HG03159 (cell line): ENCODE measurements around the gene HSPG2.
"Not testable (repeated sequence)": the region's sequence is repeated elsewhere in the genome, so short reads cannot be mapped to it uniquely, and the experiment has no call there.

Source experiments
- ATAC-seq: cut with Tn5 transposase; IDR thresholded peaks from one replicate; pipeline ENCODE4 v1.9.1; 2021; ENCODE audit warnings: mild to moderate bottlenecking, moderate library complexity; ENCODE audit not compliant: unreplicated experiment

The HSPG2 gene

DNA sequence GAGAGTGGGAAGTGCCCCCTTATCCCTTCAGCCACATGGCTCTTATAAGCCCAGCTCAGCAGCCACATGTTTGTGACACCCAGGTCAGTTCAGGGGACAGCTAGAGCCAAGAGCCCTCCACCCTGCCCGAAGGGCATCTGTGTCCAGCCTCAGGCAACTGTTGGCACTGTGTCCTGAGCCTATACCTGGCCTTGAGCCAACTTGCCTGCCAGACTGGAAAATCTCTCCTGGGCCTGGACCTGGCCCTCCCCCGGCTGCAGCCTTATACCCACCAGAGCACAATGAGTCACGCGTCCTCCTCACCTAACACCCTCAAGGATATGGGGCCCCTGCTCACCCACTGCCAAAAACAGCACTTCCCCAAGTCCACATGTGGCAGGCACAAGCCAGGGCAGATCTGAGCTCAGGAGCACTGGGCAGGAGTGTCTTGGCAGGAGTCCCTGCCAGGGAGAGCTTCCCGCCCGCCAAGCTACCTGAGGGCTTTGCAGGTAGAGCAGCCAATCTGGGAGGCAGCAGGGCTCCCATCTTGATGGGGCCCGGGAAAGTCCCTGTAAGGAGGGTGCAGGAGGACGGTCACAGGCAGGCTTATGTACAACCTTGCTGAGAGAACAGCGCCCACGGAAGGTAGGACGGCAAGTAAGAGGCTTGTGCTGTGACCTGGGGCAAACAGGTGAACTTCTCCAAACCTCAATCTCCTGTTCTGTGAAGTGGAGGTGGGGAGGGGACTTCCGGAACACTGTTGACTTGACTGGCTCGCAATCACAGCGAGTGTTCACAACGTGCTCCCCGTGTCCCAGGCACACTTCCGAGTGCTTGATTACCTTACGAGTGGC, 19.8 kb upstream of the HSPG2 start:
- ATAC-seq: no peak

DNA sequence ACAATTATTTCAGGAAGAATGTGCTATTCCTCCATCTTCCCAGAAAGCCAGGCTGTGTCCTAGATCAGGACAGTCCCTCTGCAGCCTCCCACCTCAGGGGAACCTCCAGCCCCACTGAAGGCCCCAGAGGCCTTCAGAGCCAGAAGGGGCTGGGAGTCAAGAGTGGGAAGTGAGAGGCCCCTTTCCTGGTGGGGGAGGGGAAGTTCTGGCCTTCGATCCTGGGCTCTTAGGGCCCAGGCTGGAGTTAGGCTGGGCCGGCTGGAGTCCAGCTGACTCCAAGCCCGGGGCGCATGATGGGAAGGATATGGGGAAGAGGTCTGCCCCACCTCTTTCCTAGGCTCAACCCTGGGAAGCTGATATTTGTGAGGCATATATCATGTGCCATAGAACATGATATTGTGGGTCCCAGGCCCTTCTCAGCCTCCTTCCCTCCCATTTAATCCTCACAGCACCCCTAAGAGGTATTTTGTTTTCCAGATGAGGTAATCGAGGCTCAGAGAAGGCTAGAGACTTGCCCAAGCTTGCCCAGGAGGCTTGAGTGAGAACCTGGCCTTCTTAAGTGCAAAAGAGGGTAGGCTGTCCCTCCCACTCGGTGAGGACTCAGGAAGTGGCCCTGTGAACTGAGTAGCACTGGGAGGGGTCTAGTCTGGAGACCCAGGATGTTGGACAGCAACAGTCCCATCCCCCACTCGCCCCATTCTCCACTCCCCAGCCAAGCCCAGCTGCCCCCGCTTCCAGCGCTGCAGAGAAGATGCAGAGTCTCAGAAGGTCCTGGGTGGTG, 18.6 kb upstream of the HSPG2 start:
- no peak for ATAC-seq

DNA sequence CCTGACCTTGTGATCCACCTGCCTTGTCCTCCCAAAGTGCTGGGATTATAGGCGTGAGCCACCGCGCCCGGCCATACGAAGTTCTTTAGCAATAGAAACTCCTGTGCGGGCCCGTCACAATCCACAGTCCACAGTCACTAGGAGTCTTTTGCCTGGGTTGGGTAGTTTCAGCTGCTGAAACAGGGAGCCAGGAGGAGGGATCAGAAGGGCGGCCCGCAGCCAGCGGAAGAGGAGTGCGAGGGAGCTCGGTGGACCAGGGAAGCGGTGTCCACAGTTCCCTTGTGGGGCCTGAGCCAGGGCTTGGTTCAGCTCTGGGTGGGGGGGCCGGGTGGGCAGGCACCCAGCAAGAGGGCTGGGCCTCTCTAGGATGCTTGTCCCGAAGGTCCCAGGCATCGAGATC, 17.9 kb upstream of the HSPG2 start:
- no peak for ATAC-seq

DNA sequence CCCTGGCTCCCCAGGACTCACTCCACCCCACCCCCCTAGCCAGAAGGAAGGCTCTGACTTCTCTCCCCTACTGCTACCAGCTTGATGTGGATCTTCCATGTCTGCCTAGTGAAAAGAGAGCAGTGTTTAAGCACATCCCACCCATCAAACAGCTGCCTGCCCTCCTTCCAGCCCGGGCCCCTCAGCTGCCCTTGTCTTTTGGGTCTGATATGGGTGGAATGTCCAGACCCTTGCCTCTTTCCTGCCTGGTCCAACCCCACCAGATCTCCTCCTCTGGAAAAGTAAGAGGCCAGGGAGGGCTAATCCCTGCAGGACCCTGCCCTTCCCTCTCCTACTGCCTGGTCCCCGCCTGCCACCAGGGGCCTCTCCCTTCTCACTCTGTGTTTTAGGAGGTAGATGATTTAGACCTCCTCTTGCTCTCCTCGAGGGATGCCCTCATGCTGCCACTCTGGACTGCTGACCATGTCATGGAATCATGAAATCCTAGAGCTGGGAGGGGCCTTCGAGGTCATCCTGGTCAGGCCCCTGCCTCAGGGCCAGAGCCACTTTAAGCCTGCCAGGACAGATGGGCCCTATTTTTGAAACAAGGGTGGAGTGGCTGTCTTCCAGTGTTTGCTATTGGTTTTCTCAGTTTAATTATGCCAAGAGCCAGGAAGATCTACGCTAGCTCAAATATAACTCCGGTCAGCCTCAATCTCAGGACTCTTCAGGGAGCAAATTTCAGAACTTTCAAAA, 15.8 kb upstream of the HSPG2 start:
- ATAC-seq: no peak

DNA sequence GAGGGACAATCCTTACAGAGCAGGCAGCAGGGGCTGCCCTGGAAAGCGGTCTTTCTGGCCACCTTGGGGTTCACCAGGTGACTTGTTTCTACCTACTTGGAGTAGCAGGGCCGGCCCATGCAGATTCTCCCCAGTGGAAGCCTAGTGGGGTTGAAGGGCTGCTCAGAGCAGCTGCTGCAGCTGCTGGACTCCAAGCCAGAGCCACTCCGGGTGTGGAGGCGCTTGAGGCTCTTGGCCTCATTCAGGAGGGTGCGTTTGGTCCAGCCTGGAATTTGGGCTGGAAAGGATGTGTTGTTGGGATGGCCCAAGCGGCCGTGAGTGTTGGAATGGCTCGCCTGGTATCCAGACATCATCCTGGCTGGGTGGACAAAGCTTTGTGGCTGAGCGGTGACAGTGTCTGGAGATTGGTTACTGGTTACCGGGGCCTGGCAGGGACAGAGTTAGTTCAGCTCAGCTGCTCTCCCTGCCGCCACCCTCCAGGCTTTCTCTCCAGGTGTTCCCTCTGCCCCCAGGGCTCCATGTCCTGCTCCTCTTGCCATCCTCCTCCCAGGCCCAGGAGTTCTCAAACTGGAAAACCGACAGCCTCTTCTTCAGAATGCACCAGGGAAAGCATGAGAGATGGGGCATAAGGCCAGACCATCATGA, 14.2 kb upstream of the HSPG2 start:
- no peak for ATAC-seq

DNA sequence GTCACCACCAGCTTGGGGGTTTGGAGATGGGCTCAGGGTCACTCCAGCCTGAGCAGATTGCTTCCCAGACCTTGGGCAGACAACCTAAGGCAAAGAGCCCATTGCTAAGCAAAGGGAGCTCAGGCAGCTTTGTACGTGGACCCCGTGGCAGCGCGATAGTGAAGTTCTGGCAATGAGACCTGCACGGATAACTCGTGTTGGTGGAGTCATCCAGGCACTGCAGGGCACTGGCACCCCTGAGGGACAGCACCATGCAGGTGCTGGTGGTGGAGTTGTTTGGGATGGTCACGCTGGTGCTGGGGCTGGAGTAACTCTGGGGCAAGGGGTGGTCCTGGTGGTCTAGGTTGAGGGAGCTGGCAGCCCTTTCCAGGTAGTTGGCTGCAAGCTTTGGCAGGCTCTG, 13.6 kb upstream of the HSPG2 start:
- ATAC-seq: no peak

DNA sequence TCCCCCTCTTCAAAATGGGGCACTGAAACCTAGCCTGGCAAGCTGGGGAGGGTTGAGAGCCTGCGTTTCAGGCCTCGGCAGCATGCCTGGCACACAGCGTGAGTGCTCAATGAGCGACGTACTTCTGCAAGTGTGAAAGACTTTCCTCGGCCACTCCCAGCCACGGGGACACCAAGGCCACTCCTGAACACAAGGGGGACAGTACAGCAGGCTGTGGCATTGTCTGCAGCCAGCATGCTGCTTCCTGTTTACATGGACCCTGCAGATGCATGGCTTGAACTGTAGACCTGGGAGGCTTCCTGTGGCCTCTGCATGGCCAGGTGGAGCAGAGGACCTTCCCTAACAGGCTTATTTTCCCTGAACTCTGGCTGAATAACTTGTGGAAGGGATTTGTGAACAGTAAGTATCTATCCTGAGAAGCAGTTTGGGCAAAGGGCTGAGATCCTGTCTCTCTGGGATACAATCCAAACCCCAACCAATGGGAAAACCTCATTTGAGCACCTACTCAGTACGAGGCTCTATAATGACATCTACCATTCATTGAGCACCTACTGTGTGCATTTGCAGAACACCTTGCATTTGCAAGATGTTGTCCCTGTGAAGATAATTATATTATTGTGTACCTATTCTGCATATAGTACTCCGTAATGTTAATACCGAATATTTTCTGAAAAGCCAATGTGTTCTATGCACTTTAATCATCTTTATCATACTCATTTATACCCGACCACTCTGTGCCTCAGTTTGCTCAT, 9.9 kb upstream of the HSPG2 start:
- no peak for ATAC-seq

DNA sequence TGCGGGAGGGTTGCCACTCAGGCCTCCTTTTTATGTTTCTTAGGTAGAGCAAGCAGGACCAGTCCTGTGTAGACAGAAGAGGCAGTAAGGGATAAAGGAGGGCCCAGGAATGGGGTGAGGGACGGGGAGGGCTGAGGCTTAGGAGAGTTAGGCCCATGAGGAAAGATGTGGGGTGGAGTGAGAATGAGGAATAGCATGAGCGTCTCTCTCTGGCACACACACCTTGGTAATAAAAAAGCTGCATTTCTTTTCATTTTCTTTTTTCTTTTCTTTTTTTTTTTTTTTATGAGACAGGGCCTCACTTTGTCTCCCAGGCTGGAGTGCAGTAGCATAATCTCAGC, 7.6 kb upstream of the HSPG2 start:
- no peak for ATAC-seq

DNA sequence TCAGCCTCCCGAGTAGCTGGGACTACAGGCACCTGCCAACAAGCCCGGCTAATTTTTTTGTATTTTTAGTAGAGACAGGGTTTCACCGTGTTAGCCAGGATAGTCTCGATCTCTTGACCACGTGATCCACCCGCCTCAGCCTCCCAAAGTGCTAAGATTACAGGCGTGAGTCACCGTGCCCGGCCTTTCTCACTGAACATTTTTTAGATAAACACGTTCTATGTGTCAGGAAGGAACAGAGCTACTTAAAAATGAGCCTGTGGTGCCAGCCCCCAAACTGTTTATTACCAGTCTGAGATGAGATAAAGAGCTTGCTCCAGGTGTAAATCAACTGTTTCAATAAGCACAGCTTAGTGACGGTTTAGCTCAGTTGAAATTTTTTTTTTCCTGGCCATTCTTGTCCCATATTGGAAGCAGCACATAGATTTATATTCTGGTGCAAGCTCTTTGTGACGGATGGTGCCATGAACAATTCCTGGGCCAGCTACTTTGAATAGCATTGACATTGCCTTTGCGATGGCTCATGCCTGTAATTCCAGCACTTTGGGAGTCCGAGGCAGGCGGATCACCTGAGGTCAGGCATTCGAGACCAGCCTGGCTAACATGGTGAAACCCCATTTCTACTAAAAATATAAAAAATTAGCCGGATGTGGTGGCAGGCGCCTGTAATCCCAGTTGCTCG, 6.0 kb upstream of the HSPG2 start:
- ATAC-seq: not testable (repeated sequence)

DNA sequence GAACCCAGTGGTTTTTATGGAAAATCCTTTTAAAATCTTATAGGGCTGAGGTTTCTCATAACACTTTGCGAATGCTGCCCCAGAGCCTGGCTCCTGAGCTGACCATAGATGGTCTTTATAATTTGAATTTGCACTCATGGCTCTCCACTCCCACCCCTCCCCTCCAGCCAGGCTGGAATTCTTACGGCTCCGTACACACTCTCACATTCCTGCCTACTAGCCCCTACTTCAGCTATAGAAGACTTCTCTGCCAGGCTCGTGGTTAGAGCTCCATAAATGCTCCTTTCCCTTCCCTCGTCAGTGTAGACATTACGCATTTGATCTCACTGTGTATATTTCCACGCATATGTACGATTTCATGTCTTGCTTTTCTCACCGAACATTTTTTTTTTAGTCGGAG, 5.4 kb upstream of the HSPG2 start:
- no peak for ATAC-seq

DNA sequence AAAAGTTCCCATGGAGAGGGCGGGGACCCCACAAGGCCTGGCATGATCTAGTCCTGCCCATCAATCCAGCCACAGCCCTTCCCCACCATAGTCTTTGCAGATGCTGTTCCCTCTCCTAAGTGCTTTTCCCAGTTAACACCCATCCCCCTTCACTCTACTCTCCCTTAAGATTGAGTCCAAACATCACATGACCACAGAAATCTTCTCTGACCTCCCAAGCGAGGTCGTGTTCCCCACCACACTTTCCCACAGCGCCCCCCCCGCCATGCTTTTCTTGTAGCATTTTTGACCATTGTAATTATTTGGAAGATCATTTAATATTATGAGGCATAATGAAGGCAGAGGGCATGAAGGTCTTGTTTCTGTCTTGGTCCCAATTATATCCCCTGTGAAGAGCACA, 4.3 kb upstream of the HSPG2 start:
- no peak for ATAC-seq

DNA sequence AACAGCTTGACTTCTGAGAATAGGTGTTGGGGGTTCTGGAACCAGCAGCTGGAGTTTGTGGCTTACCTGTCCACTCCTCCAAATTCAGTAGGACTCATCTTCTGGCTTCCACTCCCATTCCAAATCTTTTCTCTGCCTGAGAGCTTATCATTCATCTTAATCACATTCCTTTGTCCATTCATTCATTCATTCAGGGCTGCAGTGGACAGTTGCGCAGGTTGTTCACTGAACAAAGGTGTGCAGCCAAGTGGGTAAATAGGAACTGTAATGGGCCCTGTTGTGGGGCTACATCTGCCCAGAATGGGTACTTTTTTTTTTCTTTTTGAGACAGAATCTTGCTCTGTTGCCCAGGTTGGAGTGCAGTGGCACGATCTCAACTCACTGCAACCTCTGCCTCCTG, 3.4 kb upstream of the HSPG2 start:
- no peak for ATAC-seq

DNA sequence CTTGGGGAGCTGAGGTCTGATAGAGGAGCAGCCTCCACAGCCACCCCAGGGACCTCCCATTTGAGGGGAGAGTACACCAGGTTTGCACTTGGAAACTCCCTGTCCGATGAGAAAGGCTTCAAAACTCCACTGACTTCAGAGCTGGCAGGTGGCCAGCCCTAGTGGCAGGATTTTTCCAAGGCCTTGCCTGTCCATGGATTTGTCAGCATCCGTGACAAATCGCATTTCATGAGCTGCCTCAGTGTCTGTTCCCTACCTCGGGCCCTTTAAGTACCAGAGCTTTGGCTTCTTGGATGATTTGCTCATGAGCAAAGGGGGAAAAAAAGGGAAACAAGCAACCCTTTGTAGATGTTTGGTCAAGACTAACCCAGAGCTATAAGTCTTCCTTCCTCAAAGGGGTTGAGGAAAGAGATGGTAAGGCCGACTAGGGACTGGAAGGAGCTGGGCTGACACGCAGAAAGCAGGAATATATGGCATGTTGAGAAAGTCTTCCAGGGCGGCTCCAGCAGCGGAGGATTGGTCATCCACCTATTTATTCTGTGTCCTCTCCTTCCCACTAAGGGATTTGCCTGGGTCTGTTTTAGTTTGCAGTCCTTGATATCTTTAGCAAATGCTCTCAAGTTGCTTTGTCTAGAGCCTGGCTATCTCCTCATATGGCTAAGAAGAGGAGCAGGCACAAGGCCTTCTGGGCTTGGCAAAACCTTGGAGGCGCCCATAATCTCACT, 2.7 kb upstream of the HSPG2 start:
- no peak for ATAC-seq

DNA sequence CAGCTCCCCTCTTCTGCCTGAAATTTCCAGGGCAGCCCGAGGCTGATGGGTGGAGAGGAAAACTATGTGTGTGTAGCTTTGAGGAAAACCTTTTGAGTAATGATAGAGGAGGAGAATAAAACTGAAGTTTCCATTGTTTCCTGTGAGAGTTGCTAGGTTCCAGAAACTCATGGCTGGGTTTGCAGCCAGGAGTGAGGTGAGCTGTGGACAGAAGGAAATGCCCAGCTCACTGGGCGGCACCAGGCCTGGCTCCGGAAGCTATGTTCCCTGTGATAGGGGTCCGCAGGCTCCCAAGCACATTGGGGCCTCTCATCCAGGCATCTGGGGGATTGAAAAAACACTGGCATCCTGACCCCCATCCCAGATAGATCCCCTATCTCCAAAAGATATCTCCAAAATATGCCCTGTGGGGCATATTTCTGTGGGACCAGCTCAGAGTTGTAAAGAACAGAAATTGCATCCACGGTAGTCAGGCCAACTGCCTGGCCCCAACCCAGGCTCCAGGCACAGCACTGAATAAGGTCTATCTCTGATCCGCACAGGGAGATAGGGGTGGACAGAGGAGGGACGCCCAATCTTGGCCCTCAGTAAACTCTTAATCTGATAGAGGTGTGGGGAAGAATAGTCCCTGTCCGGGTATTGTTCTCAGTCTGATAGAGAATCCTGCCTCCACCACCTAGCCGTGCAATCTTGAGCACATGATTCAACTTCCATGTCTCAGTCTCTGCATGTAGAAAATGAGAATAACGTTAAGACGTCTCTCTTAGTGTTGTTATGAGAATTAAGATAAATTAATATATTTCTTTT, 1.8 kb upstream of the HSPG2 start:
- ATAC-seq: no peak

DNA sequence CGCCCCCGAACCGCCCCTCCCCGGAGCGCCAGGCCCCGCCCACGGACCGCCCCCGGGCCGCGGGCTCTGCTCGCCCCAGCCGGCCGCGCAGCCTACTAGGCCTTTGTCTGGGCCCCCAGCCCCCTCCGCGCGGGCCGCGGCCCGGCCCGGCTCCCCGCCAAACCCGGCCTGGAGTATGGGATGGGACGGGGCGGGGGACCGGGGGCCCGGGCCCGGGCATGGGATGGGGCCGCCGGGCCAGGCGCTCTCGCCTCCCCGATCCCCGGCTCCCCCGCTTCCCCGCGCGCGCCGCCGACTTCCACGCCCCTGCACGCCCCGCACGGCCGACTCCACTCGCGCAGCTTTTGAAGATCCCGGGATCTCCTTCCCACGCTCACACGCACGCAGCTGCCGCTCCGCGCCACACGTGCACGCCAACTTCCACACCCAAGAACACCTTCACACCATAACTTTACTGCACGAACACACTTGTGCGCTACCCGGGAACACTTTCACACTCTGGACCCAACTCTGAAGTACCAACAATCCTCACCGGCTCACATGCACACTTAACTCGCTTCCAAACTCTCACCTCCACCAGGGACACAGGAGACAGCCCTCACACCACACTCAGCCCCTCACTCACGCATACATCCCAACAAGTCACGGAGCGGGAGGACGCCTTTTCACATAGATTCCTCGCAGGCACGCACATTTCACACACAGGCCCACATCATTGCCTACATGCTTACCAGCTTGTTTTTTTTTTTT, 437 bp upstream of the HSPG2 start:
- peak; percentile 66 for ATAC-seq

DNA sequence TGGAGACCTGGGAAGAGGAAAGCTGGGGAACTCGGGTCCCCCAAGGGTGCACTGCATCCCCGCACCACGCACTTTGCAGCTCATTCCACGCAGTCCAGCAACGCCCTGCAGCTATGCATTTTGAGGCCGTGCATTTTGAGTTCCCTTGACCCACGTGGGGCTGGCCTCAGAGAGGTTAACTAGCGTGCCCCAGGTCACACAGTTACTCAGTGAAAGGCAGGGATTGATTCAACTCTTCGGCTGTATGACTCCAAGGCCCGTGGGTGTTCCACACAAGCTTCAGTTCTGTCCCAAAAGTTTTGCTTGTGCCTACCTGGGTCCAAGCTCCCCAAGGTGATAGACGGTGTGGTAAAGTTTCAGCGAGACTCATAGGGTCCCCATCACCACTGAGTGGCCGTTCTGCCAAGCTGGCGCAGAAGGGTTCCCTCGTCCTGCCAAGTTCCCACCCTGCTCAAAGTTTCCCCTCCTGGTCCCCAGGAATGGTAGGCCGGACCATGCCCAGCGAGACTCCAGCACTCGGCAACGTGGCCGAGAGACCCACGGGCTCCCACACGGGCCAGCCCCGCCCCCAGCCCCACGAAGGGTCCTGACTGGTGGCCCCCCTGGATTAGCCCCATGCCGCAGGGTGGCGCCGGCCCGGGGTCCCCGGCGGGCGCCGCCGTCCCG, 611 bp downstream of the HSPG2 start:
- ATAC-seq: no peak

DNA sequence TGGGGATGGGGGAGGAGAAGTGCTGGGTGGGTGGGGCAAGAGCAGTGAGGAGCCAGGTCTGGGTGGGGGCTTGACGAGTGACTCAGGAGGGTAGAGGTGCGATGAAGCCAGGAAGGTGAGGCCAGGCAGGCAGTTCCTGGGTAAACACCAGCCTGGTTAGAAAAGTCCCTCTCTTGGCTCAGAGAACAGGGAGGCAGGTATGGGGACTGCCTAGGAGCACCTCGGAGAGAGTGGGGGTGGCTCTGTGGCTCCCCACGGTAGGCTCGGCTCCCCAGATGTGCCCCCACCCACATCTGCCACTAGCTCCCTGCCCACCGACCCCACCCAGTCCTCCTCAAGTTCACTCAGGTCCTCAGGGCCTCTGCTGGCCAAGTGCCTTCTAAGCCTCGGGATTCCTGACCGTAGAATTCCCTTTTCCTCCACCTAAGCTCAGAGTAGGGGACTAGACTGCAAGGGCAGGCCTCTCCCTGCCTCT, 1.2 kb downstream of the HSPG2 start:
- no peak for ATAC-seq
